Suprapubic skin (tissue), 4 donors: ENCODE results near the gene DDX49. TPM values are rescaled to one million over a fixed set of nuclear protein-coding genes. Genes with fewer than 3 reads are reported as not detected.

Experiments
- DNase-seq, 2 donors: peaks; one replicate each; pipeline ENCODE4 v3.0.0-alpha.2; 2019; ENCODE audit warnings: low spot score in 2 of 2
- H3K27ac ChIP-seq: fragments of 200-600 bp; sonication (generic); one replicate; pipeline ENCODE4 v1.5.1; 2019
- H3K27me3 ChIP-seq: fragments of 200-600 bp; sonication (generic); one replicate; pipeline ENCODE4 v1.5.1; 2019
- H3K36me3 ChIP-seq: fragments of 200-600 bp; sonication (generic); one replicate; pipeline ENCODE4 v1.5.1; 2019
- H3K4me1 ChIP-seq: fragments of 200-600 bp; sonication (generic); one replicate; pipeline ENCODE4 v1.5.1; 2019
- H3K4me3 ChIP-seq: fragments of 200-600 bp; sonication (generic); one replicate; pipeline ENCODE4 v1.5.1; 2019; ENCODE audit warnings: mild to moderate bottlenecking
- H3K9me3 ChIP-seq: fragments of 200-600 bp; sonication (generic); one replicate; pipeline ENCODE4 v1.5.1; 2019
- EP300 ChIP-seq: sonication (generic); formaldehyde crosslinking; IDR thresholded peaks from one replicate; pipeline ENCODE4 v1.6.1; 2017; ENCODE audit warnings: antibody characterized with exemption
- POLR2A ChIP-seq, 2 donors: fragments of 450-650 bp; IDR thresholded peaks; one replicate each; pipeline ENCODE4 v1.6.1; 2017; ENCODE audit warnings: antibody characterized with exemption in 2 of 2, mild to moderate bottlenecking in 2 of 2, moderate library complexity in 2 of 2
- POLR2AphosphoS5 ChIP-seq, 3 donors: sonication (generic); formaldehyde crosslinking; IDR thresholded peaks; one replicate each; pipeline ENCODE4 v1.6.1; 2017; ENCODE audit warnings: antibody characterized with exemption in 3 of 3
- WGBS: methylation state at CpG from one replicate; pipeline ENCODE4 v1.1.5; 2018; 5-methylcytosine and 5-hydroxymethylcytosine counted together
- total RNA-seq, 4 donors: library from RNA; depleted of rRNA; stranded (reverse); fragments of >200 nt; gene quantifications; one replicate each; pipeline ENCODE4 v1.1.0, GENCODE V29; 2016
- TF ChIP-seq, protein P1 (sequence below), 2 donors: fragments of 200-600 bp in 1 of 2; fragments of 450-650 bp in 1 of 2; sonication (generic) in 1 of 2; IDR thresholded peaks; one replicate each; pipeline ENCODE4 v1.5.1; 2016 to 2019; ENCODE audit warnings: antibody characterized with exemption in 2 of 2, mild to moderate bottlenecking in 1 of 2, moderate library complexity in 1 of 2

Gene DDX49
- total RNA-seq, 4 donors from 2014 or later = 43.4 to 75.6 (median 58.4) TPM

DNA sequence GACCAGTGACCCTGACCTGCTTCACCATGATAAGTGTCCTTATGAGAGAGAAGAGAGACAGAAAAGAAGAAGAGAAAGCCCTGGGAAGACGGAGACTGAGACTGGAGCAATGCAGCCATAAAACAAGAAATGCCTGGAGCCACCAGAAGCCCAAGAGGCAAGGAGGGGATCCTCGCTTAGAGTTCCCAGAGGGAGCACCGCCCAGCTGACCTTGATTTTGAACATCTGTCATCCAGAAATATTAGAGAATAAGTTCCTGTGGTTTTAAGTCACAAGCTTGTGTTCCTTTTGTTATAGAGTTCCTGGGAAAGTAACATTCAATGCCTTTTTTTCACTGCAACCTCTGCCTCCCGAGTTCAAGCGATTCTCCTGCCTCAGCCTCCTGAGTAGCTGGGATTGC, 43.8 kb upstream of the DDX49 start:
- Histone ChIP-seq H3K27ac (no peak overlapping the region), H3K4me3 (no peak overlapping the region), H3K36me3 (no peaks in the 10 kb centered on the region), H3K9me3 (no peaks in the 10 kb centered on the region), H3K27me3 (no peaks in the 10 kb centered on the region), H3K4me1 (no peaks in the 10 kb centered on the region)
- TF ChIP-seq EP300 (no peak), POLR2AphosphoS5 (IDR thresholded peaks at IDR 0.05) (no peak), POLR2A (IDR thresholded peaks at IDR 0.05) (no peak)
- TF ChIP-seq, protein P1, sequence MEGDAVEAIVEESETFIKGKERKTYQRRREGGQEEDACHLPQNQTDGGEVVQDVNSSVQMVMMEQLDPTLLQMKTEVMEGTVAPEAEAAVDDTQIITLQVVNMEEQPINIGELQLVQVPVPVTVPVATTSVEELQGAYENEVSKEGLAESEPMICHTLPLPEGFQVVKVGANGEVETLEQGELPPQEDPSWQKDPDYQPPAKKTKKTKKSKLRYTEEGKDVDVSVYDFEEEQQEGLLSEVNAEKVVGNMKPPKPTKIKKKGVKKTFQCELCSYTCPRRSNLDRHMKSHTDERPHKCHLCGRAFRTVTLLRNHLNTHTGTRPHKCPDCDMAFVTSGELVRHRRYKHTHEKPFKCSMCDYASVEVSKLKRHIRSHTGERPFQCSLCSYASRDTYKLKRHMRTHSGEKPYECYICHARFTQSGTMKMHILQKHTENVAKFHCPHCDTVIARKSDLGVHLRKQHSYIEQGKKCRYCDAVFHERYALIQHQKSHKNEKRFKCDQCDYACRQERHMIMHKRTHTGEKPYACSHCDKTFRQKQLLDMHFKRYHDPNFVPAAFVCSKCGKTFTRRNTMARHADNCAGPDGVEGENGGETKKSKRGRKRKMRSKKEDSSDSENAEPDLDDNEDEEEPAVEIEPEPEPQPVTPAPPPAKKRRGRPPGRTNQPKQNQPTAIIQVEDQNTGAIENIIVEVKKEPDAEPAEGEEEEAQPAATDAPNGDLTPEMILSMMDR (IDR thresholded peaks at IDR 0.05) = no peak
- 77% methylated on average over 5 of the region's 5 CpGs for WGBS
- DNase-seq = no peak

DNA sequence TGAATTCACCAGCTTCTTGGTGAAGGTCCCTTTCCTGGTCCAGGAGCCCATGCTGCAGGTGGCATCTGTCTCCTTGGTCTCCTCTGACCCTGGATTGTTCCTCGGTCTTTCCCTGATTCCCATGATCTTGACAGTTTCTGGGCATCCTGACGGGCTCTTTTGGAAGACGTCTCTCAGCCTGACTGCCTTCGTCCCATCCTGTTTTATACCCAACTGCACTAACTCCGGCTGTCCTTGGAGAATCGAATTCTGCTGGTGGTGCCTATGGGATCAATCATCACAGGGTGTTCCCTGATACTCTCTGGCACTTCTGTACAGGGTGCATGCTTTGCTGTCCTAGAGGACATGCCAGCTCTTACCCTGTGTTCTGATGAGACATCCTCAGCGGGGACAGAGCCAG, 42.6 kb upstream of the DDX49 start:
- DNase-seq = no peak
- 98% methylated on average over 7 of the region's 7 CpGs for WGBS
- no peak for TF ChIP-seq POLR2A (IDR thresholded peaks at IDR 0.05)
- TF ChIP-seq POLR2AphosphoS5 (IDR thresholded peaks at IDR 0.05) = no peak
- TF ChIP-seq, protein P1 (IDR thresholded peaks at IDR 0.05) = no peak
- no peak for TF ChIP-seq EP300
- H3K4me1 ChIP-seq = no peaks in the 10 kb centered on the region
- no peak overlapping the region for H3K27ac ChIP-seq
- no peaks in the 10 kb centered on the region for H3K27me3 ChIP-seq
- H3K9me3 ChIP-seq = no peaks in the 10 kb centered on the region
- no peak overlapping the region for H3K4me3 ChIP-seq
- H3K36me3 ChIP-seq = no peaks in the 10 kb centered on the region

DNA sequence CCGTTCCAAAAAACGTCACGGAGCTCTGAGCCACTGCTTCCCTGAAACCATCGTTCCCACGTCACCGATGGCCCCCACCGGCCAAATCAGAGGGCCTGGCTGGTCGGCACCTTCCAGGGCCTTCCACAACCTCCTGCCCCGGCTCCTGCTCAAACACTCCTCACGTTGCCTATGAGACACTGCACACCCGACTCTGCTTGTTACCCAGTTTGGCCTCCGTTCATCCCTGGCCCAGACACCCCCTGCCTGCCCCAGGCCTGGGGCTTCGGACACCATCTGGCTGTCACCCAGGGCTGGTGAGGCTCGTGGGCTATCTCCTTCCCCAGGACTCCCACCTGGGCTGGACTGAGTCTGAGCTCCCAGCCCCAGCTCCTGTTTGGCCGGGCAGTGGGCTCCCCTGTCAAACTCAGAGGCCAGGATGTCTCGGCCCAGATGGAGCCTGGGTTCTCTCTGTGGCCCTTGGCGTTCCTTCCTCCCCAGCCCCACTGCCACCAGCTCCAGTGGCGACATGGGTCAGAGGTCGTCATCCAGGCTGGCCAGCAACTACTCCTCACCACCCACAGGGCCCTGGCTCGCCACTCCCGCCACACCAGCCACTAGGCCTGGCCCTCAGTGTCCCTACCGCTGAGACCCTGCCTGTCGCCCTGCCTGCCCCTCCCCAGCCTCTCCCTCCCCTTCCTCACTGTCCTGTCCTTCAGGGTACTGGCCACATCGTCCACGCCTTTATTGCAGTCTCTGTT, 41.3 kb upstream of the DDX49 start:
- Histone ChIP-seq H3K4me3 (no peak overlapping the region), H3K4me1 (no peaks in the 10 kb centered on the region), H3K27me3 (no peaks in the 10 kb centered on the region), H3K36me3 (no peaks in the 10 kb centered on the region), H3K9me3 (no peaks in the 10 kb centered on the region), H3K27ac (no peak overlapping the region)
- 91% methylated on average over 25 of the region's 25 CpGs for WGBS
- no peak for TF ChIP-seq POLR2A (IDR thresholded peaks at IDR 0.05)
- DNase-seq = peak; percentile 57 to 75

DNA sequence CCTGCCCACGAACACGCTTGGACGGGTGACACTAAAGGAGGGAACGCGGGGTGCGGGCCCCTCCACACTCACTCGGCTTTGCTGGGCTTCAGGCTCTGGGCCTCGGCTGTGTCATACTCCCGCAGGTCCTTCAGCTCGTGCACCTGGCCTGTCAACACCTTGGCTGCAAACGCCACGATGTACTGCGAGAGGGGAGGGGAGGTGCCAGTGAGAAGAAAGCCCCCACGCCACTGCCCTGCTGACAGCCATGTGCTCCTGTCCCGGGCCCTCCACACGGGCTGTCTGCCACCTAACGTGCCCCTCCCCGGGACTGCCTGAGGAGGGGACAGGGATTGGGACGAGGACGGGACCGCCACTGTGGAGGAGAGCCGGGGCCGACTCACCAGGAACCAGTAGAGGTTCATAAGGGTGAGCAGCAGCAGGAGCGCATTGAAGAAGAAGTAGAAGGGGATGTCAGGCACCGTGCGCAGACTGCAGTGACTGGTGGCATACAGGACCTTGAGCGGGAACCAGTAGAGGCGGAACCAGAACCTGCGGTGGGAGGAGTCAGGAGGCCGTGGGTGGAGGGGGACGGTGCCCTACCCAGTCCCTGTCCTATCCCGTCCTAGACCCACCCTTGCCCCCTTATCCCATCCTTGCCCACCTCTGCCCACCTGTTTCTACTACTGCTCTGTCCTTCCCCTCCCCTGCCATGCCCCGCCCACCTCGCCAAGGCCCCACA, 40.5 kb upstream of the DDX49 start:
- H3K4me3 ChIP-seq = no peak overlapping the region
- DNase-seq = peak; percentile 58 to 72
- no peaks in the 10 kb centered on the region for H3K36me3 ChIP-seq
- H3K9me3 ChIP-seq = no peaks in the 10 kb centered on the region
- no peaks in the 10 kb centered on the region for H3K27me3 ChIP-seq
- 90% methylated on average over 31 of the region's 34 CpGs for WGBS
- TF ChIP-seq EP300 = no peak
- TF ChIP-seq, protein P1 (IDR thresholded peaks at IDR 0.05) = no peak
- TF ChIP-seq POLR2A (IDR thresholded peaks at IDR 0.05) = no peak
- no peak for TF ChIP-seq POLR2AphosphoS5 (IDR thresholded peaks at IDR 0.05)
- H3K4me1 ChIP-seq = no peaks in the 10 kb centered on the region
- no peak overlapping the region for H3K27ac ChIP-seq

DNA sequence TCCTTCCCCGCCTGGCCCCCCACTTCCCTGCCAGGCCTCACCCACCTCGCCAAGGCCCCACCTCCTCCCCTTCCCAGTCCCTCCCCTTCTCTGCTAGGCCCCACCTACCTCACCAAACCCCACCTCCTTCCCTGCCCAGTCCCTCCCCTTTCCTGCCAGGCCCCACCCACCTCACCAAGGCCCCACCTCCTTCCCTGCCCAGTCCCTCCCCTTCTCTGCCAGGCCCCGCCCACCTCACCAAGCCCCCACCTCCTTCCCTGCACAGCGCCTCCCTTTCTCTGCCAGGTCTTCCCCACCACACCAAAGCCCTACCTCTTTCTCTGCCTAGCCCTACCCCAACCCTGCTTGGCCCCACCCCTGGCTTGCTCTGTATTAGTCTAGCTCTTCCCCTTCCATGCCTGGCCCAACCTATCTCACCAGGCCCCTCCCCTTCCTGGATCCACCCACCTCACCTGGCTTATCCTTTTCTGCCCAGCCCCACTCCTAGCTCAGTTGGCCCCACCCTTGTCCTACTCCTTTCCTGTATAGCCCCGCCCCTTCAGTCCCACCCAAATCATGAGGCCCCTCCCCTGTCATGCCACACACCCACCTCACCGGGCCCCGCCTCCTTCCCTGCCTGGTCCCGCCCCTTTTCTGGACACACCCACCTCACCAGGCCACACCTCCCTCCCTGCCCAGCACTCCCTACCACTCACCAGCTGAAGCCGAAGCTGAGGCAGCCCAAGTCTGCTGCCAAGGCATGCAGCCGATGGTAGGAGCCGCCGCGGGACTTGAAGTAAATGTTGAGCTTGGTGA, 39.7 kb upstream of the DDX49 start:
- Histone ChIP-seq H3K27ac (no peak overlapping the region), H3K9me3 (no peaks in the 10 kb centered on the region), H3K36me3 (no peaks in the 10 kb centered on the region), H3K4me1 (no peaks in the 10 kb centered on the region), H3K27me3 (no peaks in the 10 kb centered on the region), H3K4me3 (no peak overlapping the region)
- WGBS = 71% methylated on average over 13 of the region's 13 CpGs
- TF ChIP-seq POLR2AphosphoS5 (IDR thresholded peaks at IDR 0.05) (no peak), EP300 (no peak), POLR2A (IDR thresholded peaks at IDR 0.05) (no peak)
- TF ChIP-seq, protein P1 (IDR thresholded peaks at IDR 0.05) = no peak
- DNase-seq = peak; percentile 60 to 77
